NT2/D1 (cell line): Measurements from ENCODE around the gene HOOK2.

Source experiments
- SUZ12 ChIP-seq: IDR thresholded peaks from 2 replicates; pipeline ENCODE4 v1.6.1; 2011; ENCODE audit not compliant: insufficient read length, insufficient read depth; ENCODE audit errors: extremely low read depth
- ZNF274 ChIP-seq: IDR thresholded peaks from 2 replicates; pipeline ENCODE4 v1.6.1; 2011; ENCODE audit warnings: mild to moderate bottlenecking, low read depth, low read length

DNA sequence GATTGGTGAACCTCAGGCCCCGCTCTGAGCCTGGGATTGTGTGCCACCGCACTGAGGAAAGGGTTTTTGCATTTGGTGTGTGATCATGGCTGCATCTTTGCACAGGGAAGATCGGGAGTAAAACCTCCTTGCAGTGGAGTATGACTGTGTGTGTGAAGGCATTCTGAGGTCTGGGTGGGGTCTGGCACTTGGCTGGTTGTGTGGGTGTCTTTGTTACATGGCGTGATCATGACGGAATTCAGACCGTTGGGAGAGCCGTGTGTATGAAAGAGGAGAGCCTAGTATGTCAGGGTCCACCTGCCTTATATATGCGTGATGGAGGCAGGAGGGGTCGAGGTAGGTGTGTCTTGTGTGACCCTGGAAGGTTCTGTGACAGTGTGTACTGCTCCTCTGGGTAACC is 24.5 kb downstream of the HOOK2 start:
- TF ChIP-seq SUZ12 = no peak
- TF ChIP-seq ZNF274 = no peak
